ENCODE data around the gene BIK. TPM values are rescaled to one million over a fixed set of nuclear protein-coding genes. Genes with fewer than 3 reads are reported as not detected.

The BIK gene
- total and polyA plus RNA-seq, 4 donors, result 2.7 to 7.6 (median 4.6) TPM

GRCh38 chr22:43153899-43154298 lies 43.3 kb downstream of the BIK start:
- no peaks in the 10 kb centered on the region for H3K9me3 ChIP-seq (ENCODE audit: control insufficient read depth in 4 of 4, insufficient read depth in 3 of 4, low read length in 3 of 4)
- TF ChIP-seq, protein P1, sequence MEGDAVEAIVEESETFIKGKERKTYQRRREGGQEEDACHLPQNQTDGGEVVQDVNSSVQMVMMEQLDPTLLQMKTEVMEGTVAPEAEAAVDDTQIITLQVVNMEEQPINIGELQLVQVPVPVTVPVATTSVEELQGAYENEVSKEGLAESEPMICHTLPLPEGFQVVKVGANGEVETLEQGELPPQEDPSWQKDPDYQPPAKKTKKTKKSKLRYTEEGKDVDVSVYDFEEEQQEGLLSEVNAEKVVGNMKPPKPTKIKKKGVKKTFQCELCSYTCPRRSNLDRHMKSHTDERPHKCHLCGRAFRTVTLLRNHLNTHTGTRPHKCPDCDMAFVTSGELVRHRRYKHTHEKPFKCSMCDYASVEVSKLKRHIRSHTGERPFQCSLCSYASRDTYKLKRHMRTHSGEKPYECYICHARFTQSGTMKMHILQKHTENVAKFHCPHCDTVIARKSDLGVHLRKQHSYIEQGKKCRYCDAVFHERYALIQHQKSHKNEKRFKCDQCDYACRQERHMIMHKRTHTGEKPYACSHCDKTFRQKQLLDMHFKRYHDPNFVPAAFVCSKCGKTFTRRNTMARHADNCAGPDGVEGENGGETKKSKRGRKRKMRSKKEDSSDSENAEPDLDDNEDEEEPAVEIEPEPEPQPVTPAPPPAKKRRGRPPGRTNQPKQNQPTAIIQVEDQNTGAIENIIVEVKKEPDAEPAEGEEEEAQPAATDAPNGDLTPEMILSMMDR (IDR thresholded peaks at IDR 0.05; ENCODE audit: control extremely low read depth, extremely low read depth), result no peak
- peaks cover 0 to 6% (median 0%) of the 10 kb centered on the region in 4 donors for H3K36me3 ChIP-seq (ENCODE audit: control insufficient read depth in 4 of 4, insufficient read depth in 4 of 4, low read length in 4 of 4)
- H3K9ac ChIP-seq (ENCODE audit: insufficient read depth in 1 of 2, low read length in 2 of 2), result no peak overlapping the region
- 47 to 63% methylated on average over 9 of the region's 9 CpGs for WGBS, 2 donors
- peaks cover 0 to 19% (median 12%) of the 10 kb centered on the region in 5 donors for H3K4me1 ChIP-seq (ENCODE audit: control insufficient read depth in 5 of 5, insufficient read depth in 5 of 5, low read length in 5 of 5)
- H3K27ac ChIP-seq (ENCODE audit: low read depth in 1 of 2, low read length in 1 of 2), result no peak overlapping the region
- no peak overlapping the region for H3K4me3 ChIP-seq
- H3K27me3 ChIP-seq (ENCODE audit: control insufficient read depth in 3 of 3, insufficient read depth in 3 of 3, low read length in 2 of 3), result no peaks in the 10 kb centered on the region
- DNase-seq (no peak), ATAC-seq (ENCODE audit: insufficient read depth, low FRiP score) (no peak)

DNA sequence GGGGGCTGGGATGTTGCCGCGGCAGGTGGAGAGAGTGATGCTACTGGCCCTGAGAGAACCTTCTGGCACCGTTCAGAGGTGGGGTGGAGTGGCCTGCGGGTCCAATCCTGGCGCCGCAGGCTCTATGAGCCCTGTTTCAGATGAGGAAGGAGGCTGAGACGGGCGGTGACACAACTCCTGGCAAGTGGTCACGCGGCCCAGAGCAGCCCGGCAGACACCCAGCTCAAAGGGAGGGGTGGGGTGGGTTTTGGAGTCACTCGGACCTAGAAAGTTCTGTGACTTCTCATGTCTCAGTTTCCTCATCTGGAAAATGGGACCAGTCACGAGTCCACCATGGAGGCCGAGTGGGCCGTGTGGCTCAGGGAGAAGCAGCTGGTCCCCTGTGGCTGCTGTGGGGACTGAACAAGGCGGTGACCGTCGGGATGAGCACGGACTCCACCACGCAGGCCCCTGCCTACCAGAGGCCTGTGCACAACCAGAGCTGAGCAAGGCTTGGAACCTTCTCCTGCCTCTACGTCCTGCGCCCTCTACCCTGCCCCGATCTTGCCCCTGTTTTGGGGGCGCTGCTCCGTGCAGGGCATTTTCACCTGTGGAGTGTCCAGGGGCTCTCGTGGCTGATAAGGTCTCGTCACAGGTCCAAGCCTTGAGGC lies 44.5 kb downstream of the BIK start:
- Histone ChIP-seq H3K27me3 (ENCODE audit: control insufficient read depth in 3 of 3, insufficient read depth in 3 of 3, low read length in 2 of 3) (no peaks in the 10 kb centered on the region), H3K4me3 (no peak overlapping the region), H3K4me1 (ENCODE audit: control insufficient read depth in 5 of 5, insufficient read depth in 5 of 5, low read length in 5 of 5) (peaks cover 0 to 20% (median 12%) of the 10 kb centered on the region in 5 donors), H3K9me3 (ENCODE audit: control insufficient read depth in 4 of 4, insufficient read depth in 3 of 4, low read length in 3 of 4) (no peaks in the 10 kb centered on the region), H3K27ac (ENCODE audit: low read depth in 1 of 2, low read length in 1 of 2) (peak overlapping the region in 1 of 2 donors; percentile 36), H3K36me3 (ENCODE audit: control insufficient read depth in 4 of 4, insufficient read depth in 4 of 4, low read length in 4 of 4) (peaks cover 0 to 14% (median 0%) of the 10 kb centered on the region in 4 donors), H3K9ac (ENCODE audit: insufficient read depth in 1 of 2, low read length in 2 of 2) (no peak overlapping the region)
- TF ChIP-seq, protein P1 (IDR thresholded peaks at IDR 0.05; ENCODE audit: control extremely low read depth, extremely low read depth), result no peak
- no peak for DNase-seq
- WGBS, 2 donors, result 67 to 82% methylated on average over 27 of the region's 27 CpGs
- no peak for ATAC-seq (ENCODE audit: insufficient read depth, low FRiP score)

DNA sequence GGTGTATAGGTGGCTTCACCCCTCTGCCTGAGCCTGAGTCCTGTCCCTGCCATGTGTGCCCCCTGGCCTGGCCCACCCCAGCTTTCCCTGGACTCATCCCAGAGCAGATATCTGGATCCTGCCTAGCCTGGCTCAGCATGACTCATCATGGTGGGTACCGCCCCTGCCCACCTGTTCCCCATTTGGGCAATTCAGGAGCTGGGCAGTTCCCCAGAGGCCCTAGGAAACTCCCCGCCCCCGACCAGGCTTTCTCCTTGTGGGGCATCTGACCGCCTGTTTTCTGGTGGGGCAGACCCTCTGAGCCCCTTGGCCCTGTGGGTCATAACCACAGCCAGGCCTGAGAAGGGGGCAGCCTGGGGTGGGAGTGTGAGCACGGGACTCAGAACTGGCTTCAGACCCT lies 45.2 kb downstream of the BIK start:
- ATAC-seq (ENCODE audit: insufficient read depth, low FRiP score) (no peak), DNase-seq (no peak)
- peaks cover 0 to 20% (median 12%) of the 10 kb centered on the region in 5 donors for H3K4me1 ChIP-seq (ENCODE audit: control insufficient read depth in 5 of 5, insufficient read depth in 5 of 5, low read length in 5 of 5)
- H3K36me3 ChIP-seq (ENCODE audit: control insufficient read depth in 4 of 4, insufficient read depth in 4 of 4, low read length in 4 of 4), result peaks cover 0 to 17% (median 1%) of the 10 kb centered on the region in 4 donors
- no peaks in the 10 kb centered on the region for H3K9me3 ChIP-seq (ENCODE audit: control insufficient read depth in 4 of 4, insufficient read depth in 3 of 4, low read length in 3 of 4)
- TF ChIP-seq, protein P1 (IDR thresholded peaks at IDR 0.05; ENCODE audit: control extremely low read depth, extremely low read depth), result no peak
- 58 to 87% methylated on average over 5 of the region's 5 CpGs for WGBS, 2 donors
- no peak overlapping the region for H3K9ac ChIP-seq (ENCODE audit: insufficient read depth in 1 of 2, low read length in 2 of 2)
- H3K27me3 ChIP-seq (ENCODE audit: control insufficient read depth in 3 of 3, insufficient read depth in 3 of 3, low read length in 2 of 3), result no peaks in the 10 kb centered on the region
- no peak overlapping the region for H3K27ac ChIP-seq (ENCODE audit: low read depth in 1 of 2, low read length in 1 of 2)
- no peak overlapping the region for H3K4me3 ChIP-seq
